SJCRH30 (cell line): ENCODE measurements around the gene UBE2E1. TPM values are rescaled to one million over a fixed set of nuclear protein-coding genes. Genes with fewer than 3 reads are reported as not detected.

Experiments
- DNase-seq, 2 experiments: peaks; one replicate each; pipeline ENCODE4 v3.0.0-alpha.2; 2015 to 2020
- H3K27ac ChIP-seq: fragments of 250-450 bp; sonication (Bioruptor Pico); 2 replicates; pipeline ENCODE4 v1.5.1; 2020; ENCODE audit warnings: mild to moderate bottlenecking, moderate library complexity
- H3K27me3 ChIP-seq: fragments of 250-450 bp; sonication (Bioruptor Pico); 2 replicates; pipeline ENCODE4 v1.5.1; 2020; ENCODE audit warnings: mild to moderate bottlenecking, moderate library complexity
- H3K36me3 ChIP-seq: fragments of 250-450 bp; sonication (Bioruptor Pico); 2 replicates; pipeline ENCODE4 v1.5.1; 2020; ENCODE audit warnings: mild to moderate bottlenecking, moderate library complexity
- H3K4me1 ChIP-seq: fragments of 250-450 bp; sonication (Bioruptor Pico); 2 replicates; pipeline ENCODE4 v1.5.1; 2020; ENCODE audit warnings: mild to moderate bottlenecking, moderate library complexity
- H3K4me3 ChIP-seq: fragments of 250-450 bp; sonication (Bioruptor Pico); 2 replicates; pipeline ENCODE4 v1.5.1; 2020; ENCODE audit warnings: mild to moderate bottlenecking, moderate library complexity
- H3K9me3 ChIP-seq: fragments of 250-450 bp; sonication (Bioruptor Pico); replicated peaks from 2 replicates; pipeline ENCODE4 v1.5.1; 2020; ENCODE audit warnings: mild to moderate bottlenecking, moderate library complexity
- total RNA-seq: library from RNA; depleted of rRNA; stranded (reverse); fragments of >200 nt; shearing (Covaris generic); gene quantifications from 2 replicates; pipeline ENCODE4 v1.2.3, GENCODE V29; 2014

UBE2E1 gene
- total RNA-seq, 1 experiment from 2014 or later = 182 TPM

GRCh38 chr3:23821858-23822257, 16.1 kb downstream of the UBE2E1 start:
- Histone ChIP-seq H3K4me1 (no peaks in the 10 kb centered on the region), H3K36me3 (peaks cover 4% of the 10 kb centered on the region; the same call in 1 of the 2 replicates), H3K27me3 (no peaks in the 10 kb centered on the region), H3K4me3 (no peak overlapping the region), H3K9me3 (no peaks in the 10 kb centered on the region), H3K27ac (no peak overlapping the region)
- DNase-seq = no peak

- Histone ChIP-seq H3K27ac (no peak overlapping the region), H3K36me3 (peaks cover 3% of the 10 kb centered on the region; the same call in 1 of the 2 replicates), H3K9me3 (no peaks in the 10 kb centered on the region), H3K4me1 (no peaks in the 10 kb centered on the region), H3K4me3 (no peak overlapping the region), H3K27me3 (no peaks in the 10 kb centered on the region)
- no peak for DNase-seq
Measured at GRCh38 chr3:23822559-23822958, 16.8 kb downstream of the UBE2E1 start.

- Histone ChIP-seq H3K27ac (no peak overlapping the region), H3K36me3 (peaks cover 6% of the 10 kb centered on the region; the same call in 1 of the 2 replicates), H3K27me3 (no peaks in the 10 kb centered on the region), H3K9me3 (no peaks in the 10 kb centered on the region), H3K4me3 (no peak overlapping the region), H3K4me1 (no peaks in the 10 kb centered on the region)
- no peak for DNase-seq
Measured at GRCh38 chr3:23823620-23824019, 17.9 kb downstream of the UBE2E1 start.

GRCh38 chr3:23824699-23825444, 19.1 kb downstream of the UBE2E1 start:
- Histone ChIP-seq H3K36me3 (peaks cover 6% of the 10 kb centered on the region; the same call in 1 of the 2 replicates), H3K9me3 (no peaks in the 10 kb centered on the region), H3K27ac (no peak overlapping the region), H3K4me1 (no peaks in the 10 kb centered on the region), H3K4me3 (no peak overlapping the region), H3K27me3 (no peaks in the 10 kb centered on the region)
- no peak for DNase-seq

GRCh38 chr3:23825802-23826201, 20.0 kb downstream of the UBE2E1 start:
- no peak overlapping the region for H3K4me3 ChIP-seq
- H3K4me1 ChIP-seq = no peaks in the 10 kb centered on the region
- no peaks in the 10 kb centered on the region for H3K9me3 ChIP-seq
- peaks cover 3% of the 10 kb centered on the region; the same call in 1 of the 2 replicates for H3K36me3 ChIP-seq
- no peak for DNase-seq
- no peaks in the 10 kb centered on the region for H3K27me3 ChIP-seq
- no peak overlapping the region for H3K27ac ChIP-seq

GRCh38 chr3:23826382-23827064, 20.8 kb downstream of the UBE2E1 start:
- Histone ChIP-seq H3K27me3 (no peaks in the 10 kb centered on the region), H3K4me1 (no peaks in the 10 kb centered on the region), H3K4me3 (no peak overlapping the region), H3K9me3 (no peaks in the 10 kb centered on the region), H3K27ac (no peak overlapping the region), H3K36me3 (peaks cover 3% of the 10 kb centered on the region; the same call in 1 of the 2 replicates)
- no peak for DNase-seq

GRCh38 chr3:23829242-23829934, 23.6 kb downstream of the UBE2E1 start:
- Histone ChIP-seq H3K4me3 (no peak overlapping the region), H3K27ac (no peak overlapping the region), H3K36me3 (peaks cover 3% of the 10 kb centered on the region; the same call in 1 of the 2 replicates), H3K27me3 (no peaks in the 10 kb centered on the region), H3K4me1 (no peaks in the 10 kb centered on the region), H3K9me3 (no peaks in the 10 kb centered on the region)
- no peak for DNase-seq

GRCh38 chr3:23830869-23831484, 25.2 kb downstream of the UBE2E1 start:
- Histone ChIP-seq H3K9me3 (no peaks in the 10 kb centered on the region), H3K4me1 (no peaks in the 10 kb centered on the region), H3K4me3 (no peak overlapping the region)

GRCh38 chr3:23831517-23832394, 26.0 kb downstream of the UBE2E1 start:
- Histone ChIP-seq H3K9me3 (no peaks in the 10 kb centered on the region), H3K27ac (no peak overlapping the region), H3K4me1 (no peaks in the 10 kb centered on the region), H3K36me3 (peaks cover 3% of the 10 kb centered on the region; the same call in 1 of the 2 replicates), H3K4me3 (no peak overlapping the region), H3K27me3 (no peaks in the 10 kb centered on the region)
- DNase-seq = no peak

More at GRCh38 chr3:23830869-23831484, 25.2 kb downstream of the UBE2E1 start:
- Histone ChIP-seq H3K27ac (no peak overlapping the region), H3K36me3 (peaks cover 3% of the 10 kb centered on the region; the same call in 1 of the 2 replicates), H3K27me3 (no peaks in the 10 kb centered on the region)
- DNase-seq = no peak

GRCh38 chr3:23832523-23832922, 26.8 kb downstream of the UBE2E1 start:
- Histone ChIP-seq H3K27me3 (no peaks in the 10 kb centered on the region), H3K27ac (no peak overlapping the region), H3K4me3 (no peak overlapping the region), H3K9me3 (no peaks in the 10 kb centered on the region), H3K4me1 (no peaks in the 10 kb centered on the region), H3K36me3 (peaks cover 3% of the 10 kb centered on the region; the same call in 1 of the 2 replicates)
- DNase-seq = no peak

GRCh38 chr3:23834082-23834870, 28.5 kb downstream of the UBE2E1 start:
- Histone ChIP-seq H3K36me3 (no peaks in the 10 kb centered on the region; the same call in 1 of the 2 replicates), H3K27ac (no peak overlapping the region), H3K27me3 (no peaks in the 10 kb centered on the region), H3K9me3 (no peaks in the 10 kb centered on the region), H3K4me1 (no peaks in the 10 kb centered on the region), H3K4me3 (no peak overlapping the region)
- DNase-seq = peak in 1 of 2 experiments; percentile 20

GRCh38 chr3:23835087-23835486, 29.3 kb downstream of the UBE2E1 start:
- no peaks in the 10 kb centered on the region for H3K9me3 ChIP-seq
- DNase-seq = no peak
- H3K27me3 ChIP-seq = no peaks in the 10 kb centered on the region
- H3K27ac ChIP-seq = no peak overlapping the region
- H3K36me3 ChIP-seq = no peaks in the 10 kb centered on the region; the same call in 1 of the 2 replicates
- no peaks in the 10 kb centered on the region for H3K4me1 ChIP-seq
- H3K4me3 ChIP-seq = no peak overlapping the region

- no peak overlapping the region for H3K4me3 ChIP-seq
- no peaks in the 10 kb centered on the region for H3K4me1 ChIP-seq
- no peaks in the 10 kb centered on the region for H3K9me3 ChIP-seq
- no peaks in the 10 kb centered on the region; the same call in 1 of the 2 replicates for H3K36me3 ChIP-seq
- H3K27me3 ChIP-seq = no peaks in the 10 kb centered on the region
- no peak for DNase-seq
- H3K27ac ChIP-seq = no peak overlapping the region
Measured at GRCh38 chr3:23835802-23836201, 30.0 kb downstream of the UBE2E1 start.
